Panc1 (cell line): ENCODE data around the gene HOXD9. TPM values are rescaled to one million over a fixed set of nuclear protein-coding genes. Genes with fewer than 3 reads are reported as not detected.

Source experiments
- ATAC-seq: fragments of 200-7000 bp; cut with Tn5 transposase; 2 replicates; pipeline ENCODE4 v1.9.1; 2020; ENCODE audit warnings: mild to moderate bottlenecking, moderate library complexity
- BruUV-seq: library from RNA; stranded (reverse); fragments of 400-500 nt; replicated peaks from 2 replicates; lab custom pipeline; 2021; lab: Mats Ljungman, UMichigan
- CTCF ChIA-PET: fragments of 300-600 bp; sonication (Branson Sonifier 250); formaldehyde crosslinking; loops from one replicate; lab custom pipeline; 2022; ENCODE audit warnings: antibody characterized with exemption; lab: Charles Lee
- POLR2A ChIA-PET: fragments of 300-600 bp; sonication (Branson Sonifier 250); formaldehyde crosslinking; loops from one replicate; lab custom pipeline; 2022; ENCODE audit warnings: antibody characterized with exemption; lab: Charles Lee
- DNase-seq: peaks from one replicate; pipeline ENCODE4 v3.0.0-alpha.2; 2010; ENCODE audit warnings: low read depth, low spot score
- H3K27ac ChIP-seq: 2 replicates; pipeline ENCODE4 v1.5.1; 2011; ENCODE audit warnings: mild to moderate bottlenecking, low read length, inconsistent platforms
- H3K27me3 ChIP-seq: fragments of 200-500 bp; sonication (Bioruptor generic); 2 replicates; pipeline ENCODE4 v1.6.0; 2014; ENCODE audit warnings: low read length, inconsistent platforms; ENCODE audit not compliant: control insufficient read depth, insufficient read depth
- H3K36me3 ChIP-seq: fragments of 200-500 bp; sonication (Bioruptor generic); 2 replicates; pipeline ENCODE4 v1.5.1; 2014; ENCODE audit warnings: inconsistent platforms, mild to moderate bottlenecking, low read length, moderate library complexity; ENCODE audit not compliant: control insufficient read depth, insufficient read depth
- H3K4me1 ChIP-seq: 2 replicates; pipeline ENCODE4 v1.5.1; 2011; ENCODE audit warnings: inconsistent platforms, mild to moderate bottlenecking, low read length, moderate library complexity; ENCODE audit not compliant: control insufficient read depth, insufficient read depth
- H3K4me3 ChIP-seq, 2 experiments: 2 replicates each; pipeline ENCODE4 v1.5.1; 2011 to 2012; ENCODE audit warnings: low read depth in 2 of 2, low read length in 2 of 2, mild to moderate bottlenecking in 2 of 2, inconsistent platforms in 1 of 2, moderate library complexity in 1 of 2
- H3K9me3 ChIP-seq: fragments of 200-500 bp; sonication (Bioruptor generic); 2 replicates; pipeline ENCODE4 v1.5.1; 2014; ENCODE audit warnings: low read depth, mild to moderate bottlenecking, inconsistent platforms, low read length, moderate library complexity; ENCODE audit not compliant: control insufficient read depth, insufficient read depth
- POLR2AphosphoS5 ChIP-seq: IDR thresholded peaks from 2 replicates; pipeline ENCODE4 v1.6.1; 2012; ENCODE audit warnings: mild to moderate bottlenecking, low read depth, low read length, moderate library complexity
- SIN3A ChIP-seq: IDR thresholded peaks from 2 replicates; pipeline ENCODE4 v1.6.1; 2012; ENCODE audit warnings: low read depth, mild to moderate bottlenecking, low read length, moderate library complexity, borderline replicate concordance; ENCODE audit not compliant: insufficient read depth
- TCF7L2 ChIP-seq: IDR thresholded peaks from 2 replicates; pipeline ENCODE4 v1.6.1; 2011; ENCODE audit warnings: mild to moderate bottlenecking, low read depth, low read length, inconsistent platforms
- in situ Hi-C: cut with HindIII; loops from 2 replicates; pipeline ENCODE4 v1.10.0; 2016; ENCODE audit warnings: low sequenced_read_pairs, low pct_unique_long_range_greater_than_20kb
- intact Hi-C: fragments of 100-400 bp; cut with micrococcal nuclease; formaldehyde crosslinking; loops from one replicate; pipeline ENCODE4 v1.10.0; 2022; ENCODE audit not compliant: unreplicated experiment
- total RNA-seq: library from RNA; stranded (reverse); gene quantifications from one replicate; pipeline ENCODE4 v1.2.1, GENCODE V29; 2021; ENCODE audit not compliant: unreplicated experiment
- TF ChIP-seq, protein P1 (sequence below), 2 experiments: IDR thresholded peaks; 2 replicates each; pipeline ENCODE4 v1.6.1; 2011 to 2012; ENCODE audit warnings: low read depth in 2 of 2, control low read depth in 1 of 2, low read length in 1 of 2, mild to moderate bottlenecking in 1 of 2, moderate library complexity in 1 of 2; ENCODE audit not compliant: insufficient read depth in 1 of 2
- TF ChIP-seq, protein P2 (sequence below): fragments of 450-650 bp; IDR thresholded peaks from 2 replicates; pipeline ENCODE4 v1.5.1; 2017; ENCODE audit warnings: mild to moderate bottlenecking

HOXD9 gene
- total RNA-seq, 1 experiment from 2014 or later, result 0.15 TPM

DNA sequence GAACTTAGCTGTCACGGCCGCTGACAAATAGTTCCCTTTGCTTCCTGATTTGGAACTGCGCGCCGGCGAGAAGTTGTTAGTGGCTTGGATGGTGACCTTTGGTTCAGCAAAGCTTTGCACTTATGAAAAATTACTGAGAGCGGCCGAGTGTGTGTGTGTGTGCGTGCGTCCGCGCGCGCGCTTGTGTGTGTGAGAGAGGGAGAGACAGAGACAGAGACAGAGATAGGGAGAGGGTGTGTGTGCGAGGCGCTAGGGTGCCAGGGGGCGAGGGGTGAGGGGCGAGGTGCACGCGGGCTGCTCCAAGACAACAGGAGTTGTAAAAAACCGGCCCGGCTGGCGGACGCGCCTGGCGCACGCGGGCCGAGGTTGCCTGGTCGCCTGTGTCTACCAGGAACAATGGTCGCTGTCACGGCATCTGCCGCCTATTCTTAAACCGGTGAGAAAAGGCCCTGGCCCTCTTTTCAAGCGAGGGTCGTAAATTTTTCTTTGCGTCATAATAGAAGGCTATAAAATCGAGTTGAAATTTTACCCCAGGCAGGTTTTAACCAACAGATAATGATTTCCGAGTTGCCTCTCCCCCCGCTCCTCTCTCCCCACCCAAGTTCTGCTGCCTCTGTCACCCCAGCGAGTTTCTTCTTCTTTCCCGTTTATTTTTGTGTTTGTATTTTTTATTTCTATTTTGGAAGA lies 35.1 kb downstream of the HOXD9 start:
- Histone ChIP-seq H3K27me3 (peaks cover 2% of the 10 kb centered on the region; the same call in 1 of the 2 replicates), H3K4me1 (peaks cover 3% of the 10 kb centered on the region; the same call in 1 of the 2 replicates), H3K27ac (no peak overlapping the region), H3K4me3 (peak overlapping the region; percentile 51 to 63), H3K9me3 (no peaks in the 10 kb centered on the region), H3K36me3 (no peaks in the 10 kb centered on the region)
- intact Hi-C loops (no loop called here), in situ Hi-C loops (no loop called here)
- ATAC-seq (peak; percentile 77), DNase-seq (no peak)
- ChIA-PET POLR2A (no interaction called here), CTCF (interaction anchor here (0.7 kb wide), 1 partner anchor 397 kb away, joined by 6 read pairs; no protein-coding TSS in a partner anchor)
- no TSS peak for BruUV-seq
- TF ChIP-seq TCF7L2 (no peak), SIN3A (no peak), POLR2AphosphoS5 (no peak)
- TF ChIP-seq, protein P1, sequence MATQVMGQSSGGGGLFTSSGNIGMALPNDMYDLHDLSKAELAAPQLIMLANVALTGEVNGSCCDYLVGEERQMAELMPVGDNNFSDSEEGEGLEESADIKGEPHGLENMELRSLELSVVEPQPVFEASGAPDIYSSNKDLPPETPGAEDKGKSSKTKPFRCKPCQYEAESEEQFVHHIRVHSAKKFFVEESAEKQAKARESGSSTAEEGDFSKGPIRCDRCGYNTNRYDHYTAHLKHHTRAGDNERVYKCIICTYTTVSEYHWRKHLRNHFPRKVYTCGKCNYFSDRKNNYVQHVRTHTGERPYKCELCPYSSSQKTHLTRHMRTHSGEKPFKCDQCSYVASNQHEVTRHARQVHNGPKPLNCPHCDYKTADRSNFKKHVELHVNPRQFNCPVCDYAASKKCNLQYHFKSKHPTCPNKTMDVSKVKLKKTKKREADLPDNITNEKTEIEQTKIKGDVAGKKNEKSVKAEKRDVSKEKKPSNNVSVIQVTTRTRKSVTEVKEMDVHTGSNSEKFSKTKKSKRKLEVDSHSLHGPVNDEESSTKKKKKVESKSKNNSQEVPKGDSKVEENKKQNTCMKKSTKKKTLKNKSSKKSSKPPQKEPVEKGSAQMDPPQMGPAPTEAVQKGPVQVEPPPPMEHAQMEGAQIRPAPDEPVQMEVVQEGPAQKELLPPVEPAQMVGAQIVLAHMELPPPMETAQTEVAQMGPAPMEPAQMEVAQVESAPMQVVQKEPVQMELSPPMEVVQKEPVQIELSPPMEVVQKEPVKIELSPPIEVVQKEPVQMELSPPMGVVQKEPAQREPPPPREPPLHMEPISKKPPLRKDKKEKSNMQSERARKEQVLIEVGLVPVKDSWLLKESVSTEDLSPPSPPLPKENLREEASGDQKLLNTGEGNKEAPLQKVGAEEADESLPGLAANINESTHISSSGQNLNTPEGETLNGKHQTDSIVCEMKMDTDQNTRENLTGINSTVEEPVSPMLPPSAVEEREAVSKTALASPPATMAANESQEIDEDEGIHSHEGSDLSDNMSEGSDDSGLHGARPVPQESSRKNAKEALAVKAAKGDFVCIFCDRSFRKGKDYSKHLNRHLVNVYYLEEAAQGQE (IDR thresholded peaks at IDR 0.05; ENCODE audit: insufficient read depth in 1 of 2, low read depth in 2 of 2, low read length in 1 of 2), result no peak
- TF ChIP-seq, protein P2, sequence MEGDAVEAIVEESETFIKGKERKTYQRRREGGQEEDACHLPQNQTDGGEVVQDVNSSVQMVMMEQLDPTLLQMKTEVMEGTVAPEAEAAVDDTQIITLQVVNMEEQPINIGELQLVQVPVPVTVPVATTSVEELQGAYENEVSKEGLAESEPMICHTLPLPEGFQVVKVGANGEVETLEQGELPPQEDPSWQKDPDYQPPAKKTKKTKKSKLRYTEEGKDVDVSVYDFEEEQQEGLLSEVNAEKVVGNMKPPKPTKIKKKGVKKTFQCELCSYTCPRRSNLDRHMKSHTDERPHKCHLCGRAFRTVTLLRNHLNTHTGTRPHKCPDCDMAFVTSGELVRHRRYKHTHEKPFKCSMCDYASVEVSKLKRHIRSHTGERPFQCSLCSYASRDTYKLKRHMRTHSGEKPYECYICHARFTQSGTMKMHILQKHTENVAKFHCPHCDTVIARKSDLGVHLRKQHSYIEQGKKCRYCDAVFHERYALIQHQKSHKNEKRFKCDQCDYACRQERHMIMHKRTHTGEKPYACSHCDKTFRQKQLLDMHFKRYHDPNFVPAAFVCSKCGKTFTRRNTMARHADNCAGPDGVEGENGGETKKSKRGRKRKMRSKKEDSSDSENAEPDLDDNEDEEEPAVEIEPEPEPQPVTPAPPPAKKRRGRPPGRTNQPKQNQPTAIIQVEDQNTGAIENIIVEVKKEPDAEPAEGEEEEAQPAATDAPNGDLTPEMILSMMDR, result no peak

DNA sequence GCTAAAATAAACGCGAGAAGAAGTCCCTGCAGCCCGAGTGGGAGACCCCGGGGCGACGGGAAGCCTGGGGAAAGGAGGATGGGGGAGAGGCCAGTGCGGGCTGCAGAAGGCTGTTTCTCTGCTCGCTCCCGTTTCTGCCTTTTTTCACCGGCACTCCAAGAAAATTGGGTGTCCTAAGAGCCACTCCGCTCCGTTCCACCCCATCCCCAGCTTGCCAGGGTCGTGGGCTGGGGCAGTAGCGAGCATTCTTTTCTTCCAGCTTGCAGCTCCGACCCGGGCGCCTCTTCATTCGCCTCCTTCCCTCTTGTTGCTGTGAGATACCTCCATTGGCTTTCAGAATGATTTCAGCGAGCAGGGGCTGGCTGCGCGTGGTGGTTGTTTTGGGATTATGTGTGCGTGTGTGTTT lies 35.7 kb downstream of the HOXD9 start:
- in situ Hi-C loops, result no loop called here
- peaks cover 3% of the 10 kb centered on the region; the same call in 1 of the 2 replicates for H3K4me1 ChIP-seq
- no peaks in the 10 kb centered on the region for H3K9me3 ChIP-seq
- H3K27ac ChIP-seq, result no peak overlapping the region
- intact Hi-C loops, result no loop called here
- TF ChIP-seq, protein P1 (IDR thresholded peaks at IDR 0.05; ENCODE audit: insufficient read depth in 1 of 2, low read depth in 2 of 2, low read length in 1 of 2), result no peak
- TF ChIP-seq POLR2AphosphoS5 (no peak), TCF7L2 (no peak), SIN3A (no peak)
- TF ChIP-seq, protein P2, result no peak
- H3K36me3 ChIP-seq, result no peaks in the 10 kb centered on the region
- no TSS peak for BruUV-seq
- peaks cover 2% of the 10 kb centered on the region; the same call in 1 of the 2 replicates for H3K27me3 ChIP-seq
- ATAC-seq (0 out of 2 replicates have a peak, but pooled peaks have one; percentile 36), DNase-seq (no peak)
- H3K4me3 ChIP-seq, result peak overlapping the region; percentile 51 to 63; a peak in 3 of 4 replicates
- CTCF ChIA-PET, result interaction anchor here (0.7 kb wide), 1 partner anchor 396 kb away, joined by 6 read pairs; no protein-coding TSS in a partner anchor
- POLR2A ChIA-PET, result no interaction called here
